ENCODE data around the gene CUEDC2. TPM values are rescaled to one million over a fixed set of nuclear protein-coding genes. Genes with fewer than 3 reads are reported as not detected.

The CUEDC2 gene
- total RNA-seq, 4 donors from 2014 or later = 61.4 to 84.3 (median 67.5) TPM

GRCh38 chr10:102426803-102427287, 5.5 kb downstream of the CUEDC2 start:
- Histone ChIP-seq H3K27me3 (no peaks in the 10 kb centered on the region), H3K4me3 (no peak overlapping the region), H3K36me3 (peaks cover 0 to 24% of the 10 kb centered on the region in 2 donors), H3K4me1 (peaks cover 0 to 36% (median 19%) of the 10 kb centered on the region in 3 donors), H3K27ac (no peak overlapping the region), H3K9me3 (no peaks in the 10 kb centered on the region)
- WGBS, 2 donors (ENCODE audit: low coverage in 1 of 2) = 69 to 76% methylated on average over 7 of the region's 7 CpGs
- ATAC-seq = no peak
- no peak for TF ChIP-seq EP300 (IDR thresholded peaks at IDR 0.05)
- TF ChIP-seq CTCF (IDR thresholded peaks at IDR 0.05) = no peak
- TF ChIP-seq POLR2AphosphoS5 (IDR thresholded peaks at IDR 0.05) = no peak
- TF ChIP-seq POLR2A (IDR thresholded peaks at IDR 0.05) = no peak

GRCh38 chr10:102425444-102425843, 6.9 kb downstream of the CUEDC2 start:
- H3K4me3 ChIP-seq = no peak overlapping the region
- peaks cover 0 to 28% (median 13%) of the 10 kb centered on the region in 3 donors for H3K4me1 ChIP-seq
- no peak for TF ChIP-seq POLR2AphosphoS5 (IDR thresholded peaks at IDR 0.05)
- no peak for TF ChIP-seq POLR2A (IDR thresholded peaks at IDR 0.05)
- no peak for TF ChIP-seq EP300 (IDR thresholded peaks at IDR 0.05)
- TF ChIP-seq CTCF (IDR thresholded peaks at IDR 0.05) = no peak
- WGBS, 2 donors (ENCODE audit: low coverage in 1 of 2) = 45 to 57% methylated on average over 1 of the region's 1 CpG
- H3K36me3 ChIP-seq = peaks cover 0 to 24% of the 10 kb centered on the region in 2 donors
- no peak for ATAC-seq
- no peaks in the 10 kb centered on the region for H3K9me3 ChIP-seq
- H3K27ac ChIP-seq = no peak overlapping the region
- H3K27me3 ChIP-seq = no peaks in the 10 kb centered on the region

GRCh38 chr10:102424916-102425315, 7.5 kb downstream of the CUEDC2 start:
- 100% methylated on average over 2 of the region's 6 CpGs; no CpG with 5 or more reads in 1 of the 2 donors for WGBS, 2 donors (ENCODE audit: low coverage in 1 of 2)
- Histone ChIP-seq H3K36me3 (peaks cover 0 to 24% of the 10 kb centered on the region in 2 donors), H3K4me1 (peaks cover 3 to 29% (median 17%) of the 10 kb centered on the region in 3 donors), H3K9me3 (no peaks in the 10 kb centered on the region), H3K27ac (no peak overlapping the region), H3K4me3 (no peak overlapping the region), H3K27me3 (no peaks in the 10 kb centered on the region)
- TF ChIP-seq EP300 (IDR thresholded peaks at IDR 0.05) (no peak), CTCF (IDR thresholded peaks at IDR 0.05) (no peak), POLR2A (IDR thresholded peaks at IDR 0.05) (no peak), POLR2AphosphoS5 (IDR thresholded peaks at IDR 0.05) (no peak)
- ATAC-seq = no peak

- Histone ChIP-seq H3K36me3 (peaks cover 0 to 24% of the 10 kb centered on the region in 2 donors), H3K4me1 (peaks cover 5 to 37% (median 24%) of the 10 kb centered on the region in 3 donors), H3K9me3 (no peaks in the 10 kb centered on the region), H3K27ac (no peak overlapping the region), H3K4me3 (no peak overlapping the region), H3K27me3 (no peaks in the 10 kb centered on the region)
- ATAC-seq = no peak
- no peak for TF ChIP-seq EP300 (IDR thresholded peaks at IDR 0.05)
- no peak for TF ChIP-seq CTCF (IDR thresholded peaks at IDR 0.05)
- no peak for TF ChIP-seq POLR2A (IDR thresholded peaks at IDR 0.05)
- TF ChIP-seq POLR2AphosphoS5 (IDR thresholded peaks at IDR 0.05) = no peak
- WGBS, 2 donors (ENCODE audit: low coverage in 1 of 2) = 69 to 72% methylated on average over 3 to 4 of the region's 9 CpGs
These were observed 8.2 kb downstream of the CUEDC2 start for GRCh38 chr10:102424145-102424544.

- Histone ChIP-seq H3K4me3 (no peak overlapping the region), H3K36me3 (peaks cover 0 to 24% of the 10 kb centered on the region in 2 donors), H3K9me3 (no peaks in the 10 kb centered on the region), H3K27ac (peak overlapping the region in 3 of 4 donors; percentile 89 to 95 (median 89)), H3K4me1 (peaks cover 5 to 44% (median 29%) of the 10 kb centered on the region in 3 donors), H3K27me3 (peaks cover 6% of the 10 kb centered on the region)
- TF ChIP-seq CTCF (IDR thresholded peaks at IDR 0.05) = no peak
- TF ChIP-seq POLR2A (IDR thresholded peaks at IDR 0.05) = no peak
- TF ChIP-seq POLR2AphosphoS5 (IDR thresholded peaks at IDR 0.05) = no peak
- 72 to 88% methylated on average over 2 to 12 of the region's 13 CpGs for WGBS, 2 donors (ENCODE audit: low coverage in 1 of 2)
- no peak for ATAC-seq
These were observed 8.9 kb downstream of the CUEDC2 start for GRCh38 chr10:102423372-102423968.

All from gastroesophageal sphincter (tissue), 4 donors.